Neural progenitor cell (in vitro differentiated cells): Measurements from ENCODE around the gene PLEKHM1. TPM values are rescaled to one million over a fixed set of nuclear protein-coding genes. Genes with fewer than 3 reads are reported as not detected.
"Not testable (repeated sequence)": the region's sequence is repeated elsewhere in the genome, so short reads cannot be mapped to it uniquely, and the experiment has no call there.

ENCODE experiments used
- DNase-seq: peaks from one replicate; pipeline ENCODE4 v3.0.0-alpha.2; 2016; ENCODE audit warnings: low spot score
- H2AFZ ChIP-seq: fragments of 200-600 bp; sonication (generic); replicated peaks from 2 replicates; pipeline ENCODE4 v1.6.1; 2016; ENCODE audit warnings: antibody characterized with exemption
- H3F3A ChIP-seq: fragments of 200-600 bp; sonication (generic); 2 replicates; pipeline ENCODE4 v1.6.1; 2016; ENCODE audit warnings: antibody characterized with exemption, low read depth
- H3K27ac ChIP-seq: fragments of 200-600 bp; sonication (generic); 2 replicates; pipeline ENCODE4 v1.5.1; 2016; ENCODE audit warnings: mild to moderate bottlenecking
- H3K27me3 ChIP-seq: fragments of 200-600 bp; sonication (generic); 2 replicates; pipeline ENCODE4 v1.6.1; 2016; ENCODE audit warnings: mild to moderate bottlenecking, moderate library complexity
- H3K36me3 ChIP-seq: fragments of 200-600 bp; sonication (generic); 2 replicates; pipeline ENCODE4 v1.5.1; 2016
- H3K4me1 ChIP-seq: fragments of 200-600 bp; sonication (generic); 2 replicates; pipeline ENCODE4 v1.6.1; 2016; ENCODE audit warnings: mixed run types
- H3K4me2 ChIP-seq: fragments of 200-600 bp; sonication (generic); 2 replicates; pipeline ENCODE4 v1.6.1; 2016
- H3K4me3 ChIP-seq: fragments of 200-600 bp; sonication (generic); 2 replicates; pipeline ENCODE4 v1.5.1; 2016
- H3K79me2 ChIP-seq: fragments of 200-600 bp; sonication (generic); 2 replicates; pipeline ENCODE4 v1.6.1; 2016; ENCODE audit warnings: low read depth
- H3K9ac ChIP-seq: fragments of 200-600 bp; sonication (generic); 2 replicates; pipeline ENCODE4 v1.6.1; 2016
- H3K9me3 ChIP-seq: fragments of 200-600 bp; sonication (generic); 2 replicates; pipeline ENCODE4 v1.5.1; 2016; ENCODE audit warnings: low read depth
- H4K20me1 ChIP-seq: fragments of 200-600 bp; sonication (generic); 2 replicates; pipeline ENCODE4 v1.6.1; 2016; ENCODE audit warnings: low read depth
- H3K27ac Mint-ChIP-seq: 3 replicates; pipeline ENCODE4 v1.8.0; 2021; ENCODE audit warnings: mixed read lengths
- H3K27me3 Mint-ChIP-seq: 2 replicates; pipeline ENCODE4 v1.8.0; 2022; ENCODE audit warnings: low read depth, mild to moderate bottlenecking, inconsistent platforms, moderate library complexity, mixed read lengths; ENCODE audit not compliant: insufficient read depth
- H3K36me3 Mint-ChIP-seq: 3 replicates; pipeline ENCODE4 v1.8.0; 2021; ENCODE audit warnings: mixed read lengths
- H3K4me1 Mint-ChIP-seq: 3 replicates; pipeline ENCODE4 v1.8.0; 2021; ENCODE audit warnings: mixed read lengths
- H3K4me3 Mint-ChIP-seq: 3 replicates; pipeline ENCODE4 v1.8.0; 2021; ENCODE audit warnings: mild to moderate bottlenecking, moderate library complexity, mixed read lengths
- H3K9me3 Mint-ChIP-seq: 3 replicates; pipeline ENCODE4 v1.8.0; 2020; ENCODE audit warnings: mixed read lengths
- CTCF ChIP-seq: fragments of 200-600 bp; sonication (generic); IDR thresholded peaks from 2 replicates; pipeline ENCODE4 v1.5.1; 2017; ENCODE audit warnings: antibody characterized with exemption, mild to moderate bottlenecking
- EZH2 ChIP-seq: fragments of 200-600 bp; sonication (generic); IDR thresholded peaks from 2 replicates; pipeline ENCODE4 v1.6.1; 2017; ENCODE audit warnings: antibody characterized with exemption, mild to moderate bottlenecking, moderate library complexity
- EZH2phosphoT487 ChIP-seq: fragments of 200-600 bp; sonication (generic); IDR thresholded peaks from 2 replicates; pipeline ENCODE4 v1.6.1; 2017; ENCODE audit warnings: antibody characterized with exemption
- total RNA-seq: library from RNA; depleted of rRNA; stranded (reverse); fragments of >200 nt; gene quantifications from 2 replicates; pipeline ENCODE4 v1.2.3, GENCODE V29; 2015; ENCODE audit warnings: low replicate concordance

Gene PLEKHM1
- total RNA-seq, 1 donor from 2014 or later: 7.0 TPM

GRCh38 chr17:45444301-45444700, 46.2 kb downstream of the PLEKHM1 start:
- H3K9ac ChIP-seq, H3K4me3 Mint-ChIP-seq, H3K36me3 Mint-ChIP-seq, H3K9me3 ChIP-seq, H3K27me3 ChIP-seq, H3K4me1 Mint-ChIP-seq, H3K27ac ChIP-seq, H3K27me3 Mint-ChIP-seq, DNase-seq, H3K4me3 ChIP-seq, H3K4me2 ChIP-seq, H3K79me2 ChIP-seq, H3F3A ChIP-seq, H3K27ac Mint-ChIP-seq, H4K20me1 ChIP-seq, H3K36me3 ChIP-seq, H2AFZ ChIP-seq, H3K9me3 Mint-ChIP-seq, H3K4me1 ChIP-seq: not testable (repeated sequence)

- not testable (repeated sequence) for DNase-seq, H3K9ac ChIP-seq, H3K27me3 ChIP-seq, H3K9me3 Mint-ChIP-seq, H3K27ac ChIP-seq, H3K27ac Mint-ChIP-seq, H3K9me3 ChIP-seq, H3K4me3 ChIP-seq, H3F3A ChIP-seq, H3K4me2 ChIP-seq, H3K36me3 ChIP-seq, H3K36me3 Mint-ChIP-seq, H3K4me3 Mint-ChIP-seq, H2AFZ ChIP-seq, H3K4me1 Mint-ChIP-seq, H3K4me1 ChIP-seq, H4K20me1 ChIP-seq, H3K79me2 ChIP-seq, H3K27me3 Mint-ChIP-seq
Measured at GRCh38 chr17:45443371-45444260, 46.9 kb downstream of the PLEKHM1 start.

- no peak overlapping the region for H3K27ac Mint-ChIP-seq
- Histone ChIP-seq H3K27ac (no peak overlapping the region), H3K4me1 (peaks cover 6% of the 10 kb centered on the region), H2AFZ (no peak overlapping the region), H3K36me3 (no peaks in the 10 kb centered on the region), H3K4me3 (no peak overlapping the region), H3F3A (no peaks in the 10 kb centered on the region), H3K27me3 (no peaks in the 10 kb centered on the region), H3K4me2 (no peak overlapping the region), H4K20me1 (peaks cover 6% of the 10 kb centered on the region), H3K79me2 (no peaks in the 10 kb centered on the region), H3K9me3 (no peaks in the 10 kb centered on the region), H3K9ac (no peak overlapping the region)
- peaks cover 8% of the 10 kb centered on the region for H3K27me3 Mint-ChIP-seq
- no peak for DNase-seq
- no peak for TF ChIP-seq CTCF
- no peak for TF ChIP-seq EZH2phosphoT487
- no peak for TF ChIP-seq EZH2
- no peak overlapping the region for H3K4me3 Mint-ChIP-seq
- no peaks in the 10 kb centered on the region for H3K4me1 Mint-ChIP-seq
- H3K36me3 Mint-ChIP-seq: peaks cover 4% of the 10 kb centered on the region
- no peaks in the 10 kb centered on the region for H3K9me3 Mint-ChIP-seq
Measured at GRCh38 chr17:45441526-45442310, 48.8 kb downstream of the PLEKHM1 start.

GRCh38 chr17:45440839-45441515, 49.5 kb downstream of the PLEKHM1 start:
- not testable (repeated sequence) for H3K9ac ChIP-seq, H3K27ac ChIP-seq, H3K9me3 Mint-ChIP-seq, H3K27me3 ChIP-seq, H3K4me2 ChIP-seq, H3K4me1 ChIP-seq, H3F3A ChIP-seq, H4K20me1 ChIP-seq, H3K4me3 ChIP-seq, H3K27ac Mint-ChIP-seq, H3K4me3 Mint-ChIP-seq, H3K4me1 Mint-ChIP-seq, H3K9me3 ChIP-seq, H2AFZ ChIP-seq, H3K36me3 ChIP-seq, H3K79me2 ChIP-seq, H3K27me3 Mint-ChIP-seq, H3K36me3 Mint-ChIP-seq, DNase-seq
